NCI-H187 (cell line): Measurements from ENCODE around the gene ERP27.

Experiments used
- DNase-seq, 2 experiments: peaks; one replicate each; lab custom pipeline; 2025; lab: John Stamatoyannopoulos, UW

The ERP27 gene

GRCh38 chr12:14868916-14869506, 69.3 kb downstream of the ERP27 start:
- no peak for DNase-seq
